ENCODE measurements around the gene SLC4A5.

DNA sequence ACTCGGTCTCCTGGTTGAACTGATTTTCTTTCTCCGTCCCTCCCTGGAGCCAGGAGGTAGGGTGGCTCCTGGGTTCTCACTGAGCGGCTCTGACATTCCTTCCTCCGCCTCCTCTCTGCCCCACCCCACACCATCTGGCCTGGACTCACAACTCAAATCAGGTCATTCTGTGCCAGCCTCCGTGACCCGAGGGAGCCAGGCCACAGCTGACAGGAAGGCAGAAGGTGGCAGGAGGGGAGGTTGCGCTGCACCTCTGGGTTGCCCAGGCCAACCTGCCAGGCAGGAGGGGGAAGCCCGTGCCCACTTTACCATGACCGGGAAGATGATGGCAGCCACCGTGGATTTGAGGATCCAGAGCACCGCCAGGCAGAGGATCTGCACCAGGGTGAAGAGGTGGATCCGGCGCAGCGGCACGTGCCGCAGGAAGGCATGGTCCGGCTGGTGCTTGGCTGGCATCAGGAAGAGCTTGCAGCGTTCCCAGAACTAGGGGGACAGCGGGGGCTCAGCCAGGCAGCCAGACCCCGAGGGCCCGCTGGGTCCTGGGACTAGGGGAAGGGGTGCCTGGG lies 116.5 kb downstream of the SLC4A5 start:
- TF ChIP-seq CTCF (IDR thresholded peaks at IDR 0.05 in 4 of 5, conservative IDR thresholded peaks at IDR 0.05 in 1 of 5) (no peak), POLR2A (IDR thresholded peaks at IDR 0.05) (no peak)

Data from gastrocnemius medialis (tissue), 4 donors.